HCT116 (cell line): ENCODE results near the gene CDK14.

Experiments
- ATF3 ChIP-seq: IDR thresholded peaks from 2 replicates; pipeline ENCODE4 v1.6.1; 2012
- CTCF ChIP-seq, 3 experiments: fragments of 200-600 bp in 1 of 3; sonication (generic) in 1 of 3; IDR thresholded peaks in 2 of 3; conservative IDR thresholded peaks in 1 of 3; 2 replicates each; pipeline ENCODE4 v1.5.1; 2012 to 2017; ENCODE audit warnings: low read depth in 2 of 3, low read length in 2 of 3, antibody characterized with exemption in 1 of 3, borderline replicate concordance in 1 of 3, control low read depth in 1 of 3, mild to moderate bottlenecking in 1 of 3, mixed read lengths in 1 of 3, mixed run types in 1 of 3, moderate library complexity in 1 of 3; ENCODE audit not compliant: insufficient read depth in 1 of 3
- EZH2 ChIP-seq: fragments of 200-600 bp; sonication (generic); IDR thresholded peaks from 2 replicates; pipeline ENCODE4 v1.6.1; 2017; ENCODE audit warnings: antibody characterized with exemption, mixed run types
- EZH2phosphoT487 ChIP-seq: fragments of 200-600 bp; IDR thresholded peaks from 2 replicates; pipeline ENCODE4 v1.6.1; 2018; ENCODE audit warnings: antibody characterized with exemption, borderline replicate concordance
- JUND ChIP-seq: IDR thresholded peaks from 2 replicates; pipeline ENCODE4 v1.6.1; 2012
- POLR2A ChIP-seq: IDR thresholded peaks from 2 replicates; pipeline ENCODE4 v1.7.0; 2011; ENCODE audit warnings: borderline replicate concordance; ENCODE audit not compliant: insufficient read depth, insufficient read length; ENCODE audit errors: extremely low read depth
- REST ChIP-seq: IDR thresholded peaks from 2 replicates; pipeline ENCODE4 v1.6.1; 2012; ENCODE audit warnings: low read depth
- SIN3A ChIP-seq: IDR thresholded peaks from 2 replicates; pipeline ENCODE4 v1.6.1; 2012; ENCODE audit warnings: low read depth

GRCh38 chr7:90723233-90723632 lies 127.1 kb downstream of the CDK14 start:
- TF ChIP-seq EZH2phosphoT487 (no peak), POLR2A (no peak), CTCF (IDR thresholded peaks at IDR 0.05 in 2 of 3, conservative IDR thresholded peaks at IDR 0.05 in 1 of 3; ENCODE audit: borderline replicate concordance in 1 of 3, insufficient read depth in 1 of 3, low read depth in 2 of 3, low read length in 2 of 3) (no peak), EZH2 (no peak), ATF3 (no peak), JUND (no peak), REST (no peak), SIN3A (no peak)
